ENCODE data around the gene F2RL3.

The F2RL3 gene

DNA sequence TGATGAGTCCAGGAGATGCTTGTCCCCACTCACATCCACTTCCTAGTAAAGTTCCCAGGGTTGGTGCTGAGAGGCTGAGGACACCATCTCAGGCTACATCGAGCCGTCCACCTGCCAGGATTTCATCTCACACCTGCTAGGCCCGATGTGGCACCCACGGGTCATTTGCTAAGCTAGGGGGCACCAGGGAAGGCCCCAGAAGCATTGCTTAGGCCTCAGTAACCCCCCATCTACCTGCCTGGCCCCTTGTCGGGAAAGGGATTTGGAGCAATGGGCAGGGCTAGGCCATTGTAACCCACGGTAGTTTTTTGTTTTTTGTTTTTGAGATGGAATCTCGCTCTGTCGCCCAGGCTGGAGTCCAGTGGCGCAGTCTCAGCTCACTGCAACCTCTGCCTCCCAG, 51.8 kb downstream of the F2RL3 start:
- ChIA-PET CTCF (no interaction called here), POLR2A (ENCODE audit: low non-redundant PET) (no interaction called here)
- H3K27ac ChIP-seq: no peak overlapping the region
- no peak for DNase-seq (ENCODE audit: low spot score)
- TF ChIP-seq, protein P1, sequence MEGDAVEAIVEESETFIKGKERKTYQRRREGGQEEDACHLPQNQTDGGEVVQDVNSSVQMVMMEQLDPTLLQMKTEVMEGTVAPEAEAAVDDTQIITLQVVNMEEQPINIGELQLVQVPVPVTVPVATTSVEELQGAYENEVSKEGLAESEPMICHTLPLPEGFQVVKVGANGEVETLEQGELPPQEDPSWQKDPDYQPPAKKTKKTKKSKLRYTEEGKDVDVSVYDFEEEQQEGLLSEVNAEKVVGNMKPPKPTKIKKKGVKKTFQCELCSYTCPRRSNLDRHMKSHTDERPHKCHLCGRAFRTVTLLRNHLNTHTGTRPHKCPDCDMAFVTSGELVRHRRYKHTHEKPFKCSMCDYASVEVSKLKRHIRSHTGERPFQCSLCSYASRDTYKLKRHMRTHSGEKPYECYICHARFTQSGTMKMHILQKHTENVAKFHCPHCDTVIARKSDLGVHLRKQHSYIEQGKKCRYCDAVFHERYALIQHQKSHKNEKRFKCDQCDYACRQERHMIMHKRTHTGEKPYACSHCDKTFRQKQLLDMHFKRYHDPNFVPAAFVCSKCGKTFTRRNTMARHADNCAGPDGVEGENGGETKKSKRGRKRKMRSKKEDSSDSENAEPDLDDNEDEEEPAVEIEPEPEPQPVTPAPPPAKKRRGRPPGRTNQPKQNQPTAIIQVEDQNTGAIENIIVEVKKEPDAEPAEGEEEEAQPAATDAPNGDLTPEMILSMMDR (conservative IDR thresholded peaks at IDR 0.05; ENCODE audit: low read depth): no peak

Data from RWPE1 (cell line).